Liver (tissue), 9 donors: ENCODE data around the gene PATL1. TPM values are rescaled to one million over a fixed set of nuclear protein-coding genes. Genes with fewer than 3 reads are reported as not detected.

Source experiments
- DNase-seq: peaks from one replicate; pipeline ENCODE4 v3.0.0-alpha.2; 2017; ENCODE audit warnings: low spot score
- H3K27ac ChIP-seq, 2 donors: one replicate each; pipeline ENCODE4 v1.7.0; 2013; ENCODE audit warnings: inconsistent platforms in 2 of 2, low read length in 2 of 2, control low read depth in 1 of 2, low read depth in 1 of 2, mild to moderate bottlenecking in 1 of 2
- H3K27me3 ChIP-seq, 4 donors: one replicate each; pipeline versions ENCODE4 v1.6.1 to v1.7.0; 2013; ENCODE audit warnings: low read length in 3 of 4, inconsistent platforms in 1 of 4, mild to moderate bottlenecking in 1 of 4, moderate library complexity in 1 of 4; ENCODE audit not compliant: control insufficient read depth in 4 of 4, insufficient read depth in 4 of 4
- H3K36me3 ChIP-seq, 4 donors: one replicate each; pipeline versions ENCODE4 v1.6.1 to v1.7.0; 2013; ENCODE audit warnings: low read length in 3 of 4, mild to moderate bottlenecking in 3 of 4, low read depth in 1 of 4, moderate library complexity in 1 of 4; ENCODE audit not compliant: control insufficient read depth in 4 of 4, insufficient read depth in 3 of 4
- H3K4me1 ChIP-seq, 4 donors: one replicate each; pipeline versions ENCODE4 v1.6.1 to v1.7.0; 2013; ENCODE audit warnings: low read length in 3 of 4, mild to moderate bottlenecking in 3 of 4, moderate library complexity in 1 of 4; ENCODE audit not compliant: control insufficient read depth in 4 of 4, insufficient read depth in 4 of 4
- H3K4me3 ChIP-seq, 3 donors: one replicate each; pipeline versions ENCODE4 v1.6.1 to v1.7.0; 2013; ENCODE audit warnings: low read length in 3 of 3, control low read depth in 1 of 3, low read depth in 1 of 3, mild to moderate bottlenecking in 1 of 3
- H3K9ac ChIP-seq, 2 donors: one replicate each; pipeline ENCODE4 v1.7.0; 2013; ENCODE audit warnings: low read length in 2 of 2, mild to moderate bottlenecking in 2 of 2, moderate library complexity in 2 of 2, control low read depth in 1 of 2, low read depth in 1 of 2
- H3K9me3 ChIP-seq, 4 donors: one replicate each; pipeline versions ENCODE4 v1.6.1 to v1.7.0; 2013; ENCODE audit warnings: low read length in 3 of 4; ENCODE audit not compliant: control insufficient read depth in 4 of 4
- EGR1 ChIP-seq, 2 donors: IDR thresholded peaks; 2 replicates each; pipeline ENCODE4 v1.6.1; 2016 to 2018; ENCODE audit warnings: antibody characterized with exemption in 2 of 2, low read depth in 2 of 2
- FOXA1 ChIP-seq: IDR thresholded peaks from 2 replicates; pipeline ENCODE4 v1.6.1; 2016; ENCODE audit warnings: antibody characterized with exemption
- FOXA2 ChIP-seq: IDR thresholded peaks from 2 replicates; pipeline ENCODE4 v1.6.1; 2016; ENCODE audit warnings: antibody characterized with exemption
- GABPA ChIP-seq, 2 donors: IDR thresholded peaks in 1 of 2; conservative IDR thresholded peaks in 1 of 2; 2 replicates each; pipeline ENCODE4 v1.6.1; 2016; ENCODE audit warnings: antibody characterized with exemption in 2 of 2, mild to moderate bottlenecking in 1 of 2, moderate library complexity in 1 of 2
- HNF4A ChIP-seq, 2 donors: conservative IDR thresholded peaks; 2 replicates each; pipeline ENCODE4 v1.6.1; 2016; ENCODE audit warnings: antibody characterized with exemption in 2 of 2, mild to moderate bottlenecking in 2 of 2
- HNF4G ChIP-seq: IDR thresholded peaks from 2 replicates; pipeline ENCODE4 v1.6.1; 2016; ENCODE audit warnings: antibody characterized with exemption
- JUND ChIP-seq, 2 donors: IDR thresholded peaks; 2 replicates each; pipeline ENCODE4 v1.6.1; 2016; ENCODE audit warnings: antibody characterized with exemption in 2 of 2
- NR2F2 ChIP-seq: IDR thresholded peaks from 2 replicates; pipeline ENCODE4 v1.6.1; 2016; ENCODE audit warnings: antibody characterized with exemption
- RAD21 ChIP-seq, 2 donors: IDR thresholded peaks; 2 replicates each; pipeline ENCODE4 v1.6.1; 2016; ENCODE audit warnings: antibody characterized with exemption in 2 of 2, mild to moderate bottlenecking in 2 of 2
- RXRA ChIP-seq, 2 donors: IDR thresholded peaks; 2 replicates each; pipeline ENCODE4 v1.6.1; 2017 to 2018; ENCODE audit warnings: antibody characterized with exemption in 2 of 2, mild to moderate bottlenecking in 1 of 2
- SP1 ChIP-seq: IDR thresholded peaks from 2 replicates; pipeline ENCODE4 v1.6.1; 2018; ENCODE audit warnings: antibody characterized with exemption, mild to moderate bottlenecking
- TAF1 ChIP-seq: conservative IDR thresholded peaks from 2 replicates; pipeline ENCODE4 v1.6.1; 2016; ENCODE audit warnings: antibody characterized with exemption, mild to moderate bottlenecking
- YY1 ChIP-seq: IDR thresholded peaks from 2 replicates; pipeline ENCODE4 v1.6.1; 2016; ENCODE audit warnings: antibody characterized with exemption, mild to moderate bottlenecking
- WGBS: extraction: QIAGEN DNeasy Blood & Tissue Kit; methylation state at CpG from one replicate; pipeline ENCODE4 v1.1.7; 2013; 5-methylcytosine and 5-hydroxymethylcytosine counted together
- polyA plus RNA-seq, 2 donors: library from polyadenylated mRNA; stranded (reverse) in 1 of 2; unstranded in 1 of 2; fragments of 200-250 nt in 1 of 2; fragments of >200 nt in 1 of 2; fragmentation: Nextera tagmentation in 1 of 2; extraction: Ambion mirVana in 1 of 2; gene quantifications; one replicate each; pipeline versions ENCODE4 v1.2.1 to v1.2.3, GENCODE V29; 2013 to 2015
- total RNA-seq, 2 donors: library from RNA; depleted of rRNA; stranded (reverse); fragments of >200 nt; gene quantifications; one replicate each; pipeline ENCODE4 v1.2.3, GENCODE V29; 2014
- TF ChIP-seq, protein P1 (sequence below): fragments of 150-350 bp; IDR thresholded peaks from 2 replicates; pipeline ENCODE4 v1.5.1; 2017; ENCODE audit warnings: improper control_type of control experiment, low read depth, low read length; ENCODE audit not compliant: missing input control
- TF ChIP-seq, protein P2 (sequence below): IDR thresholded peaks from 2 replicates; pipeline ENCODE4 v1.6.1; 2016; ENCODE audit warnings: antibody characterized with exemption
- TF ChIP-seq, protein P3 (sequence below): IDR thresholded peaks from 2 replicates; pipeline ENCODE4 v1.6.1; 2016; ENCODE audit warnings: antibody characterized with exemption
- TF ChIP-seq, protein P4 (sequence below): IDR thresholded peaks from 2 replicates; pipeline ENCODE4 v1.6.1; 2016; ENCODE audit warnings: antibody characterized with exemption
- donor health status: healthy.
- donor health status: healthy.
- donor health status: healthy.
- donor health status: healthy.
- donor health status: healthy.

Gene PATL1
- total and polyA plus RNA-seq, 4 donors = 4.9 to 14.7 (median 12.4) TPM

DNA sequence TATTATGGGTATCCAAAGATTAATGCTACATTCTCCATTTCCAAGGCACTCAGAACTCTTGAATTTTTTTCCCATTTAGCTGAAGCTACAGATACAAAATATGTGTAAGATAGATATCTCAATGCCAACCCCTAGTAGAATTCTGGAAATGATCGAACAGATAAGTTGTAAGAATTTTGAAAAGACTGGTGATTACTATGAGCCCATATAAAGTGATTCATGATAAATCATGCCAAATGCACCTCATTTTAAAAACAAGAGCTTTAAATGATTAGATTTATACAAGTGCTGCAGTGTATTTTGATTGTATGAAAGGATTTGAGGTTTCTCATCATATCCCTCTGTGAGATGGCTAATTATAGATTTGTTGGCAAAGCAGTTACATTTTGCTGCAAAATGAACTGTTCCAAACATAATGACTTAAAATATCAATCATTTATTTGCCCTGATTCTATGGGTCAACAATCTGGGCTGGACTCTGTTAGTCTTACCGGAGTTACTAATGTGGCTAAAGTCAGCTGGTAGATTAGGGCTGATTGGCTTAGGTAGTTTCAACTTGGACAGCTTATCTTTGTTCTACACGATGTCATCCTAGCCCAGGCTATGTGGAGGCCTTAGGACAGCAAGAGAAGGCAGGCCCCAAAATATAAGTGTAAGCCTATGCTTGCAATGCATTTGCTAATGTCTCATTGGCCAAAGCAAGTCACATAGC, 41.5 kb upstream of the PATL1 start:
- TF ChIP-seq, protein P1, sequence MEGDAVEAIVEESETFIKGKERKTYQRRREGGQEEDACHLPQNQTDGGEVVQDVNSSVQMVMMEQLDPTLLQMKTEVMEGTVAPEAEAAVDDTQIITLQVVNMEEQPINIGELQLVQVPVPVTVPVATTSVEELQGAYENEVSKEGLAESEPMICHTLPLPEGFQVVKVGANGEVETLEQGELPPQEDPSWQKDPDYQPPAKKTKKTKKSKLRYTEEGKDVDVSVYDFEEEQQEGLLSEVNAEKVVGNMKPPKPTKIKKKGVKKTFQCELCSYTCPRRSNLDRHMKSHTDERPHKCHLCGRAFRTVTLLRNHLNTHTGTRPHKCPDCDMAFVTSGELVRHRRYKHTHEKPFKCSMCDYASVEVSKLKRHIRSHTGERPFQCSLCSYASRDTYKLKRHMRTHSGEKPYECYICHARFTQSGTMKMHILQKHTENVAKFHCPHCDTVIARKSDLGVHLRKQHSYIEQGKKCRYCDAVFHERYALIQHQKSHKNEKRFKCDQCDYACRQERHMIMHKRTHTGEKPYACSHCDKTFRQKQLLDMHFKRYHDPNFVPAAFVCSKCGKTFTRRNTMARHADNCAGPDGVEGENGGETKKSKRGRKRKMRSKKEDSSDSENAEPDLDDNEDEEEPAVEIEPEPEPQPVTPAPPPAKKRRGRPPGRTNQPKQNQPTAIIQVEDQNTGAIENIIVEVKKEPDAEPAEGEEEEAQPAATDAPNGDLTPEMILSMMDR = no peak
- TF ChIP-seq FOXA1 = no peak
- TF ChIP-seq GABPA (IDR thresholded peaks at IDR 0.05 in 1 of 2, conservative IDR thresholded peaks at IDR 0.05 in 1 of 2) = no peak
- TF ChIP-seq FOXA2 = no peak
- H3K4me1 ChIP-seq = no peaks in the 10 kb centered on the region
- H3K27me3 ChIP-seq = peaks cover 0 to 4% (median 0%) of the 10 kb centered on the region in 4 donors
- DNase-seq = no peak
- no peaks in the 10 kb centered on the region for H3K36me3 ChIP-seq
- H3K27ac ChIP-seq = no peak overlapping the region
- H3K4me3 ChIP-seq = no peak overlapping the region
- H3K9ac ChIP-seq = no peak overlapping the region
- no peaks in the 10 kb centered on the region for H3K9me3 ChIP-seq
- WGBS = 59% methylated on average over 3 of the region's 3 CpGs

DNA sequence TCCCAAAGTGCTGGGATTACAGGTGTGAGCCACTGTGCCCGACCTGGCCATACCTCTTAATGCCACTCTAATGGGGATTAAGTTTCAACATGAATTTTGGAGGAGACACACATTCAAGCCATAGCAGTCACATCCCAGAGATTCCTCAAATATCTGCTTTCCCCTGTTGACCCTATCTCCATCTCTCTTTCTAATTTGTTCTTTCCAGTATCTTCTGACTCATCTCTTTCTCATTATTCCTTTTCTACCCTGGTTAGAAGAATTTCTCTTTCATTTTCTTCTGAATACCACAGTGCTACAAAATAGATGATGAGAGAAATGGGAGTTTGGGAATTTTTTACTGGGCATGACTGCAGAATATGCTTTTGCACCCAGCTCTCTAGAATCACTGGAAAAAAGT, 39.7 kb upstream of the PATL1 start:
- Histone ChIP-seq H3K27me3 (peaks cover 0 to 4% (median 0%) of the 10 kb centered on the region in 4 donors), H3K9ac (no peak overlapping the region), H3K4me3 (no peak overlapping the region), H3K4me1 (no peaks in the 10 kb centered on the region), H3K9me3 (no peaks in the 10 kb centered on the region), H3K36me3 (no peaks in the 10 kb centered on the region), H3K27ac (no peak overlapping the region)
- TF ChIP-seq, protein P2, sequence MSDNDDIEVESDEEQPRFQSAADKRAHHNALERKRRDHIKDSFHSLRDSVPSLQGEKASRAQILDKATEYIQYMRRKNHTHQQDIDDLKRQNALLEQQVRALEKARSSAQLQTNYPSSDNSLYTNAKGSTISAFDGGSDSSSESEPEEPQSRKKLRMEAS = no peak
- TF ChIP-seq, protein P3, sequence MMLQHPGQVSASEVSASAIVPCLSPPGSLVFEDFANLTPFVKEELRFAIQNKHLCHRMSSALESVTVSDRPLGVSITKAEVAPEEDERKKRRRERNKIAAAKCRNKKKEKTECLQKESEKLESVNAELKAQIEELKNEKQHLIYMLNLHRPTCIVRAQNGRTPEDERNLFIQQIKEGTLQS = no peak
- TF ChIP-seq FOXA2 (no peak), RAD21 (IDR thresholded peaks at IDR 0.05) (no peak), JUND (IDR thresholded peaks at IDR 0.05) (no peak), TAF1 (no peak), YY1 (no peak), EGR1 (IDR thresholded peaks at IDR 0.05; ENCODE audit: low read depth in 2 of 2) (no peak), SP1 (no peak), FOXA1 (no peak), HNF4G (no peak), RXRA (IDR thresholded peaks at IDR 0.05) (no peak), NR2F2 (no peak), GABPA (IDR thresholded peaks at IDR 0.05 in 1 of 2, conservative IDR thresholded peaks at IDR 0.05 in 1 of 2) (no peak), HNF4A (conservative IDR thresholded peaks at IDR 0.05) (no peak)
- TF ChIP-seq, protein P1 = no peak
- TF ChIP-seq, protein P4, sequence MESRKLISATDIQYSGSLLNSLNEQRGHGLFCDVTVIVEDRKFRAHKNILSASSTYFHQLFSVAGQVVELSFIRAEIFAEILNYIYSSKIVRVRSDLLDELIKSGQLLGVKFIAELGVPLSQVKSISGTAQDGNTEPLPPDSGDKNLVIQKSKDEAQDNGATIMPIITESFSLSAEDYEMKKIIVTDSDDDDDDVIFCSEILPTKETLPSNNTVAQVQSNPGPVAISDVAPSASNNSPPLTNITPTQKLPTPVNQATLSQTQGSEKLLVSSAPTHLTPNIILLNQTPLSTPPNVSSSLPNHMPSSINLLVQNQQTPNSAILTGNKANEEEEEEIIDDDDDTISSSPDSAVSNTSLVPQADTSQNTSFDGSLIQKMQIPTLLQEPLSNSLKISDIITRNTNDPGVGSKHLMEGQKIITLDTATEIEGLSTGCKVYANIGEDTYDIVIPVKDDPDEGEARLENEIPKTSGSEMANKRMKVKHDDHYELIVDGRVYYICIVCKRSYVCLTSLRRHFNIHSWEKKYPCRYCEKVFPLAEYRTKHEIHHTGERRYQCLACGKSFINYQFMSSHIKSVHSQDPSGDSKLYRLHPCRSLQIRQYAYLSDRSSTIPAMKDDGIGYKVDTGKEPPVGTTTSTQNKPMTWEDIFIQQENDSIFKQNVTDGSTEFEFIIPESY = no peak
- 65% methylated on average over 1 of the region's 1 CpG for WGBS
- no peak for DNase-seq
